Amygdala (tissue), 56 donors: ENCODE results near the gene WDR35.
"Not testable (repeated sequence)": the region's sequence is repeated elsewhere in the genome, so short reads cannot be mapped to it uniquely, and the experiment has no call there.

Experiments used
- DNase-seq, 56 donors: peaks; one replicate each; lab custom pipeline; 2025; lab: John Stamatoyannopoulos, UW

The WDR35 gene

GRCh38 chr2:19898592-19899329 is 91.1 kb downstream of the WDR35 start:
- no peak for DNase-seq

- no peak for DNase-seq
These were observed 92.2 kb downstream of the WDR35 start for GRCh38 chr2:19897623-19898245.

GRCh38 chr2:19895535-19895934 is 94.4 kb downstream of the WDR35 start:
- DNase-seq = no peak

GRCh38 chr2:19894134-19894792 is 95.6 kb downstream of the WDR35 start:
- DNase-seq = no peak

GRCh38 chr2:19893520-19894133 is 96.3 kb downstream of the WDR35 start:
- DNase-seq = no peak

DNA sequence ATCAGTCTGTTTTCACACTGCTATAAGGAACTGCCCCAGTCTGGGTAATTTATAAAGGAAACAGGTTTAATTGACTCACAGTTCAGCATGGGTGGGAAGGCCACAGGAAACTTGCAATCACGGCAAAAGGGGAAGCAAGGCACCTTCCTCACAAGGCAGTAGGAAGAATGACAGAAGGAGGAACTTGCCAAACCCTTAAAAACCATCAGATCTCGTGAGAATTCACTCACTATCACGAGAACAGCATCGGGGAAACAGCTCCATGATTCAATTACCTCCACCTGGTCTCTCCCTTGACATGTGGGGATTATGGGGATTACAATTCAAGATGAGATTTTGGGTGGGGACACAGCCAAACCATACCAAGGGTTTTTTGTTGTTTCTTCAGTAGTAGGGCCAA is 97.9 kb downstream of the WDR35 start:
- DNase-seq = not testable (repeated sequence)

DNA sequence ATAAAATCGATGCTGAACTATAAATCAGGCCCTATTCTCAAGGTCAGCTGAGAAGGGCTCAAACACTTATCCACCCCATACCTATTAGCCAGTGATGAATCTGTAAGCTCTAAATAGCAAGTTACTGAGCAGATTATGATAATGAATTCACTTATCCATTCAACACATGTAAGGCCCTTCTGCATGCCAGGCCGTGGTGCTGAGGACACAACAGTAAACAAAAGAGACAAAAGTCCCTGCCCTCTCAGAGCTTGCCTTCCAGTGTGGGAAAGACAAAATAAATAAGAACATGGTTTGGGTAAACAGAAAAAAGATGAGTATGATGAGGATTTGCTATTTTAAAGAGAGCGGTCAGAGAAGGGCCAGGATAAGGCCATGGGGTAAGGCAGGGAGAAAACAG is 99.8 kb downstream of the WDR35 start:
- no peak for DNase-seq

DNA sequence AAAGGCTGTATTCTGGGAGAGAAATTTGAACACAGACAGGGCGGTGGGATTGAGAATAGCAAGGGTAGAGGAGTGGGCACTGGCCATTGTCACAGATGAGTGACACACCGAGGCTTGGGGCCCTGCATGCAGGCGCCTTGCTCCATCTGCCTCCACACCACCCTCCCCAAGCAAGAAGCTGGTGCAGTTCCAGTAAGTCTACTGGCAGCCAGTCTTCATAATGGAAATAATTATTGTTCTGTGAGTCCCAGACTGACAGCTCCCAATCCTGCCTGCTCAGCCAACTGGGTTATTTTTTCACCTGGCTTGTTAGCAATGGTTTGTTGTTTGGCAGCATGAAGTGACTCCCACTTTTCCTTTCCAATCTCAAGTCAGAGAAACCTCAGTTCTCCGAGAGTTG is 101.1 kb downstream of the WDR35 start:
- DNase-seq = no peak

- no peak for DNase-seq
These were observed 102.4 kb downstream of the WDR35 start for GRCh38 chr2:19887510-19887909.

GRCh38 chr2:19886261-19886660 is 103.6 kb downstream of the WDR35 start:
- no peak for DNase-seq

GRCh38 chr2:19885791-19886190 is 104.1 kb downstream of the WDR35 start:
- no peak for DNase-seq

DNA sequence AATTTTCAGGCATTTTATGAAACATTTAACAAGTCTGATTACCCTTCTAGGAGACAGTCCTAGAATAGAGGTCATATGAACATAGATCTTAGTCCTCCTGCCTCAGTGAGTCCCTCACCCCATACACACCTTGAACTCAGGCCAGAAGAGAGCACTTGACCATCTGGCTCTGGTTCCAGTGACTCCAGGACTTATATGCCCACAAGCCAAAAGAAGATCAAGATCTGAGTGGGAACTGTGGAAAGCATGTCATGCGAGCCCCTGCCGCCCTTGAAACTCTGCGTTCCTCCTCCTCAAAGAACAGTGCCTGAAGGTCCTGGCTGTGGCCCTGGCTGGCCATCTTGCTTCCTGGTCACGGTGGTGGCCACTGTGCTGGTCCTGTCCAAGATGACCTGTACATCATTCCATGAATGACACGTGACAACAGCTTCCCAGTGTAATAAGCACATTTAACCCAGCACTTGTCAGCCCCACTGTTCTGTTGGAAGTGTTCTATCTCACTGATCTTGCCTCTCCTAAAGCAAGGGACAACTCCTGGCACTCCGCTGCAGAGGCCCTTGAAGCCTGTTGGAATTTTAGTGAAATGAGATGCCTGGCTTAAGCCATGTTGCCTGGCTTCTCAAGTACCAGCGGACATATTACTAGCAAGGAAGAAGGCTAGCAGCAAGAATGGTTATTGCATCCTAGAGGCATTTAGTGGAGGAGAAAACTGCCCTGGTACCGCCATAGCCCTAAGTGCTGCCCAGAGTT is 105.8 kb downstream of the WDR35 start:
- no peak for DNase-seq

DNA sequence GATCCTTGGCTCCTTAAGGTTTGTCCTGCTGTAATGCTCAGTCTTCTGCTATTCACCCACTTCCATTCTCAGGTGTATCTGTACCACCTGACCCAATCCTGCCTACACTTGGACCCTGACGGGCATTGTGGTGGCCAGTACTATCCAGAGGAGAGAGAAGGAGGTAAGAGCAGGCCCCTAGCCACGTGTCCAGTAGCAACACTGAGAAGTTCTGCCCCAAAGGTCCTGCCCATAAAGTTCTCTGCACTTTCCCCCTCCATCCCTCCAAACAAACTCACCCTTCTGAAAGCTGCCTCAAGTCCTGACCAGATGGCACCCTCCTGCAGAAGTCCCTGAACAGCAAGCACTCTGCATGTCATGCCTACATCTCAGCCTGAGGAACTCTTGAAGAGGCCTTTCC is 106.4 kb downstream of the WDR35 start:
- DNase-seq = no peak

GRCh38 chr2:19882286-19882685 is 107.6 kb downstream of the WDR35 start:
- no peak for DNase-seq

- DNase-seq = no peak
These were observed 108.0 kb downstream of the WDR35 start for GRCh38 chr2:19881908-19882265.

DNA sequence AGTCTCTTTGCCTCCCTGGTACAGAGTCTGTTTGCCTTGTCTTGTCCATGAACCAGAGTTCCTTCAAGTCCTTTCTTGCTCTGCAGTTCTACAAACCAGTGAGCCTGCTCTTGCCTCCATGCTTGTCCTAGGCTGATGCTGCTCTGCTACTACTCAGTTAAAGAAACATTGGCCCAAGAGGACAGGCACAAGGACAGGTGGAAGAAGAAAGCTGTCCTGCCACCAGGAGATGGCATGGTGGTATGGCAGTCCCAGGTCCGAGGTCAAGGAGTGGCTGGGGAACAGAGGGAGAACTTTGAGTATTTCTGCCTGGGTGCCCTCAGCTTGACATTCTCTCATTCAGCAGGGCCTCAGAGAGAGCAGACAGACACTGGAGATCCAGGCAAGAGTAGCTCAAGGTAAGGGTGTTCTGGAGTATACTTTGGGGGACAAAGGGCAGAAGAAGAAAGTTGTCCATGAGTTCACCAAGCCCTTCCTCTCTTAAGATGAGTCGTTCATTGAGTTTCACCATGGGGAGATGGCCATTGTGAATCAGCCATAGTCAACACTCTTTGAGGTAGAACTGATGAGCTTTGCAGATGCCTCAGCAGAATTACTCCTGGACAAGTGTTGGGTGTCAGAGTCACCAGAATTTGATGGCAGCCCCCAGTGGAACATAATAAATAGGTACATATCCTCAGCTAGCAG is 108.5 kb downstream of the WDR35 start:
- no peak for DNase-seq

DNA sequence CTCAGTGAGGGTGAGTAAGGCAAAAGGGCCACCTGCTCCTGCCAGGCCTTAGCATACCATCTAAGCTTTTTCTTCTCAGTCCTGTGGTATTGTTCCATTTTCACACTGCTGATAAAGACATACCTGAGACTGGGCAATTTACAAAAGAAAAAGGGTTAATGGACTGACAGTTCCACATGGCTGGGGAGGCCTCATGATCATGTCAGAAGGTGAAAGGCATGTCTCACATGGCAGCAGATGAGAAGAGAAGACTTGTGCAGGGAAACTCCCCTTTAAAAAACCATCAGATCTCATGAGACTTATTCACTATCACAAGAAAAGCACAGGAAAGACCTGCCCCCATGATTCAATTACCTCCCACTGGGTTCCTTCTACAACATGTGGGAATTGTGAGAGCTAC is 109.7 kb downstream of the WDR35 start:
- DNase-seq = not testable (repeated sequence)

- no peak for DNase-seq
These were observed 110.8 kb downstream of the WDR35 start for GRCh38 chr2:19879120-19879519.

DNA sequence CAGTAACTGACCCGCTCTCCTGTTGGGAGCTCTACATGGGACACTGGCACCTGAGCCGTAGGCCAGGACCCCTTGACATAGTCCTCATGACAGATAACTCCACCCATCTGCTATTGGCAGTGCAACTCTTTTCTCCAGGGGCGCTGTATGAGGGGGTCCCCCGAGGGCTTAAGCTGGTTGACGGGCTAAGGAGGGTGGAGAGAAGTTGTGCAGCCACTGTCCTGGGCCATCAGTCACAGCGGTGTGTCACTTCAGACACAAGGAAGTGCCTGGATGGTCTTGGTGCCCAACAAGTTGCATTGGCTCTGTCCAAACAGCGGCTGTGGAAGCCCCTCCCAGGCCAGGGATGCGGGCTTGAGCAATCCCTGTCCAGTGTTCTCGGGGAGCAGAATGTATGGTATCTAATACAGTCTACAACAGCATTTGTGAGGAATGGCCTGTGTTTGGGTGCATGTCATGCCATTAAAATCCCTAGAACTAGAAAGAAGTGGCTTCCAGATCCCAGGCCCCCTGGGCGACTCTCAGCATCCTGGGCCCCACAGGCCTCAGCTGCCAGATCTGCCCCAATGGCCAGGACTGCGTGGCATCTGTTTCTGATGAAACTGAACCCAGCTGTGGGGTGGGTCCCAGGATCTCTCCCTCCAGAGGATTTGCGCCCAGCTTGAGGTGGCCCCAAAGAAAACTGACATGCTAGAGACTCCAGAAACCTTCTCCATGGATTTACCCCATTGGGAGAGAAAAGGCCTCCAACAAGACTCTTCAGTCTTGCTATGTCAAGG is 111.4 kb downstream of the WDR35 start:
- DNase-seq = no peak
